ENCODE measurements around the gene KRTAP5-10. TPM values are rescaled to one million over a fixed set of nuclear protein-coding genes. Genes with fewer than 3 reads are reported as not detected.
A peak's percentile ranks its signal among the peaks of the same experiment; 100 is the strongest.
"Not testable (repeated sequence)": the region's sequence is repeated elsewhere in the genome, so short reads cannot be mapped to it uniquely, and the experiment has no call there.

Gene KRTAP5-10
- polyA plus RNA-seq, 2 of the 4 experiments (the other 2 are of a cell fraction), result not detected

- peak; percentile 65 to 69 for DNase-seq (ENCODE audit: low read depth in 1 of 2, low spot score in 1 of 2)
- Histone ChIP-seq H3K4me2 (peak overlapping the region; percentile 63), H3K27ac (no peak overlapping the region), H3K9me3 (no peaks in the 10 kb centered on the region), H3K4me1 (0 out of 3 replicates have a peak, but pooled peaks cover 2% of the 10 kb centered on the region), H3K4me3 (no peak overlapping the region)
- peak; percentile 28 for FAIRE-seq
- TF ChIP-seq RAD21 (conservative IDR thresholded peaks at IDR 0.05 in 1 of 2, IDR thresholded peaks at IDR 0.05 in 1 of 2) (peak in 1 of 2 experiments; percentile 32; a peak in 1 of 5 replicates), E2F6 (IDR thresholded peaks at IDR 0.05; ENCODE audit: borderline replicate concordance, low read depth) (peak; percentile 54; the same call in 1 of the 2 replicates), CHD4 (IDR thresholded peaks at IDR 0.05; ENCODE audit: borderline replicate concordance) (no peak), MAX (IDR thresholded peaks at IDR 0.05) (peak; percentile 55), SMC3 (IDR thresholded peaks at IDR 0.05) (0 out of 3 replicates have a peak, but pooled peaks have one; percentile 25)
- TF ChIP-seq, protein P1, sequence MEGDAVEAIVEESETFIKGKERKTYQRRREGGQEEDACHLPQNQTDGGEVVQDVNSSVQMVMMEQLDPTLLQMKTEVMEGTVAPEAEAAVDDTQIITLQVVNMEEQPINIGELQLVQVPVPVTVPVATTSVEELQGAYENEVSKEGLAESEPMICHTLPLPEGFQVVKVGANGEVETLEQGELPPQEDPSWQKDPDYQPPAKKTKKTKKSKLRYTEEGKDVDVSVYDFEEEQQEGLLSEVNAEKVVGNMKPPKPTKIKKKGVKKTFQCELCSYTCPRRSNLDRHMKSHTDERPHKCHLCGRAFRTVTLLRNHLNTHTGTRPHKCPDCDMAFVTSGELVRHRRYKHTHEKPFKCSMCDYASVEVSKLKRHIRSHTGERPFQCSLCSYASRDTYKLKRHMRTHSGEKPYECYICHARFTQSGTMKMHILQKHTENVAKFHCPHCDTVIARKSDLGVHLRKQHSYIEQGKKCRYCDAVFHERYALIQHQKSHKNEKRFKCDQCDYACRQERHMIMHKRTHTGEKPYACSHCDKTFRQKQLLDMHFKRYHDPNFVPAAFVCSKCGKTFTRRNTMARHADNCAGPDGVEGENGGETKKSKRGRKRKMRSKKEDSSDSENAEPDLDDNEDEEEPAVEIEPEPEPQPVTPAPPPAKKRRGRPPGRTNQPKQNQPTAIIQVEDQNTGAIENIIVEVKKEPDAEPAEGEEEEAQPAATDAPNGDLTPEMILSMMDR (IDR thresholded peaks at IDR 0.05), result peak; percentile 72
- peak; percentile 84 to 94 for ATAC-seq
- CTCF ChIA-PET, result interaction anchor here (0.6 to 2.5 kb wide), 17 partner anchors 9 to 1665 kb away, joined by 3 to 12 read pairs (median 4); partner anchors contain the start of genes KRTAP5-10 and KRTAP5-9
- WGBS (ENCODE audit: missing lambda C conversion rate), result 7% methylated on average over 8 of the region's 8 CpGs
- POLR2A ChIA-PET, result no interaction called here
These were observed 15.0 kb downstream of the KRTAP5-10 start for GRCh38 chr11:71580057-71581003.

- no peak for FAIRE-seq
- 0 out of 3 replicates have a peak, but pooled peaks cover 2% of the 10 kb centered on the region for H3K4me1 ChIP-seq
- no peak for ATAC-seq
- no peak overlapping the region for H3K4me2 ChIP-seq
- H3K27ac ChIP-seq, result no peak overlapping the region
- no peaks in the 10 kb centered on the region for H3K9me3 ChIP-seq
- ChIA-PET CTCF (interaction anchor here (1.0 to 2.5 kb wide), 4 partner anchors 7 to 168 kb away, joined by 3 to 12 read pairs (median 5); no protein-coding TSS in a partner anchor), POLR2A (no interaction called here)
- DNase-seq (ENCODE audit: low read depth in 1 of 2, low spot score in 1 of 2), result no peak
- TF ChIP-seq MAX (IDR thresholded peaks at IDR 0.05) (no peak), TFCP2L1 (CRISPR knock-in tag; IDR thresholded peaks at IDR 0.05) (no peak), RFX5 (IDR thresholded peaks at IDR 0.05) (no peak), RNF2 (IDR thresholded peaks at IDR 0.05; ENCODE audit: borderline replicate concordance, low read depth) (no peak), RCOR1 (IDR thresholded peaks at IDR 0.05; ENCODE audit: low read depth, low read length) (no peak), FOSB (CRISPR knock-in tag; IDR thresholded peaks at IDR 0.05) (no peak), JUN (IDR thresholded peaks at IDR 0.05) (no peak), ZSCAN20 (CRISPR knock-in tag; IDR thresholded peaks at IDR 0.05) (no peak), HOXA7 (CRISPR knock-in tag; IDR thresholded peaks at IDR 0.05) (no peak), EP300 (IDR thresholded peaks at IDR 0.05) (no peak), ZFP36 (IDR thresholded peaks at IDR 0.05; ENCODE audit: borderline replicate concordance, partially characterized antibody) (no peak)
- WGBS (ENCODE audit: missing lambda C conversion rate), result 41% methylated on average over 4 of the region's 4 CpGs
- no peak overlapping the region for H3K4me3 ChIP-seq
These were observed 16.5 kb downstream of the KRTAP5-10 start for GRCh38 chr11:71581826-71582225.

GRCh38 chr11:71582309-71582895 lies 17.0 kb downstream of the KRTAP5-10 start, which contains the start of gene KRTAP5-11:
KRTAP5-11 (minus strand) TSS chr11:71582875; CDS start chr11:71582837, 38 bp downstream.
- Histone ChIP-seq H3K4me3 (no peak within 1 kb of the TSS), H3K4me2 (no peak within 1 kb of the TSS), H3K9me3 (no peaks in the 10 kb centered on the region), H3K4me1 (0 out of 3 replicates have a peak, but pooled peaks cover 2% of the 10 kb centered on the region), H3K27ac (no peak within 1 kb of the TSS)
- TF ChIP-seq RARB (CRISPR knock-in tag; IDR thresholded peaks at IDR 0.05) (no peak), RNF2 (IDR thresholded peaks at IDR 0.05; ENCODE audit: borderline replicate concordance, low read depth) (no peak), MYC (IDR thresholded peaks at IDR 0.05; ENCODE audit: borderline replicate concordance, low read length) (no peak), CEBPB (IDR thresholded peaks at IDR 0.05) (no peak), POLR2AphosphoS2 (conservative IDR thresholded peaks at IDR 0.05; ENCODE audit: low read length) (no peak), RAD21 (conservative IDR thresholded peaks at IDR 0.05 in 1 of 2, IDR thresholded peaks at IDR 0.05 in 1 of 2) (no peak), CHD2 (IDR thresholded peaks at IDR 0.05; ENCODE audit: low read length, partially characterized antibody) (no peak), FOXS1 (CRISPR knock-in tag; IDR thresholded peaks at IDR 0.05) (no peak), HDAC2 (IDR thresholded peaks at IDR 0.05) (no peak), HOXB13 (CRISPR knock-in tag; IDR thresholded peaks at IDR 0.05; ENCODE audit: low read depth) (no peak), CBX8 (IDR thresholded peaks at IDR 0.05) (no peak), HOXA7 (CRISPR knock-in tag; IDR thresholded peaks at IDR 0.05) (no peak)
- TF ChIP-seq, protein P2, sequence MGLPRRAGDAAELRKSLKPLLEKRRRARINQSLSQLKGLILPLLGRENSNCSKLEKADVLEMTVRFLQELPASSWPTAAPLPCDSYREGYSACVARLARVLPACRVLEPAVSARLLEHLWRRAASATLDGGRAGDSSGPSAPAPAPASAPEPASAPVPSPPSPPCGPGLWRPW (IDR thresholded peaks at IDR 0.05), result no peak
- FAIRE-seq (no peak), DNase-seq (ENCODE audit: low read depth in 1 of 2, low spot score in 1 of 2) (no peak), ATAC-seq (no peak)
- ChIA-PET POLR2A (no interaction called here), CTCF (interaction anchor here (1.0 to 2.5 kb wide), 3 partner anchors 14 to 167 kb away, joined by 3 to 7 read pairs (median 3); no protein-coding TSS in a partner anchor)
- WGBS (ENCODE audit: missing lambda C conversion rate), result 18% methylated on average over 2 of the region's 3 CpGs

DNA sequence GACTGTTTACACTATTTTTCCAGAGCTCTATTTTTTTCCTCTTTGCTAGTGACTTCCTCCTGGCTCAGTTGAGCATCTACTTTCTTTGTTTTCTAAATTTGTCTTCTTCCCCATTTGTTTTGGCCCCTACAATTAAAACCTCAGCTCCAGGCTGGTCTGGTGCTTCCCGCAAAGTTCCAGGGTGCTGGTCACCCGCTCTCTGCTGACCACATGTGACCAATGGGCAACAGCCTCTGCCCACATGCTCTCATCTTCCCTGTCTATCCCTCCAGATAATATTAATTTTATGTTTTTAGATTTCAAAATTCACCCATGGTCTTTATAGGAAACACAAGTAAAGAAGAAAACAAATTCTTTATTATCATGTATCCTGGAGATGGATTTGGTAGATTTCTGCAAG lies 17.6 kb downstream of the KRTAP5-10 start:
- DNase-seq (ENCODE audit: low read depth in 1 of 2, low spot score in 1 of 2); H3K4me2 ChIP-seq; POLR2A ChIA-PET; ATAC-seq; H3K27ac ChIP-seq; H3K4me1 ChIP-seq; H3K4me3 ChIP-seq; H3K9me3 ChIP-seq; FAIRE-seq: not testable (repeated sequence)
- 81% methylated on average over 2 of the region's 2 CpGs for WGBS (ENCODE audit: missing lambda C conversion rate)
- CTCF ChIA-PET, result interaction anchor here (1.3 to 2.5 kb wide), 2 partner anchors 15 to 167 kb away, joined by 3 to 7 read pairs; no protein-coding TSS in a partner anchor
